ENCODE results near the gene MTUS2. TPM values are rescaled to one million over a fixed set of nuclear protein-coding genes. Genes with fewer than 3 reads are reported as not detected.
"Not testable (repeated sequence)": the region's sequence is repeated elsewhere in the genome, so short reads cannot be mapped to it uniquely, and the experiment has no call there.

Gene MTUS2
- total and polyA plus RNA-seq, 2 donors (not counting 1 experiment from before 2014, with no cell fraction given) = 0.06 TPM; not detected in 1

GRCh38 chr13:29204651-29205050, 384.5 kb downstream of the MTUS2 start:
- no peak overlapping the region for H3K27ac ChIP-seq (ENCODE audit: insufficient read depth, low read length)
- H3K4me3 ChIP-seq (replicated peaks in 1 of 4; ENCODE audit: control extremely low read depth in 1 of 4, insufficient read depth in 1 of 4, low read depth in 3 of 4, low read length in 4 of 4) = no peak overlapping the region
- H3K36me3 ChIP-seq (ENCODE audit: control insufficient read depth, insufficient read depth, low read length) = no peaks in the 10 kb centered on the region
- H3K9me3 ChIP-seq (ENCODE audit: control insufficient read depth, insufficient read depth, low read depth, low read length) = no peaks in the 10 kb centered on the region
- no peaks in the 10 kb centered on the region for H3K27me3 ChIP-seq (ENCODE audit: control insufficient read depth, insufficient read depth, low read length)
- no peaks in the 10 kb centered on the region for H3K79me2 ChIP-seq (ENCODE audit: control insufficient read depth, insufficient read depth, low read length)
- no peaks in the 10 kb centered on the region for H3K4me1 ChIP-seq (ENCODE audit: control insufficient read depth, extremely low read depth, insufficient read depth, low read length)
- H2AFZ ChIP-seq (ENCODE audit: low read length) = no peak overlapping the region
- no peak for DNase-seq (ENCODE audit: low read depth in 2 of 2)
- TF ChIP-seq CTCF (conservative IDR thresholded peaks at IDR 0.05 in 1 of 2, IDR thresholded peaks at IDR 0.05 in 1 of 2; ENCODE audit: low read depth in 1 of 2, low read length in 2 of 2) (no peak), EZH2 (IDR thresholded peaks at IDR 0.05; ENCODE audit: low read length, missing control alignments) (no peak)
- no peaks in the 10 kb centered on the region for H4K20me1 ChIP-seq (ENCODE audit: control insufficient read depth, extremely low read depth, insufficient read depth, low read length)
- H3K4me2 ChIP-seq (ENCODE audit: extremely low read depth, insufficient read depth, low read length) = no peak overlapping the region
- no peak overlapping the region for H3K9ac ChIP-seq (ENCODE audit: insufficient read depth, low read length)

- no peak overlapping the region for H2AFZ ChIP-seq (ENCODE audit: low read length)
- no peaks in the 10 kb centered on the region for H3K27me3 ChIP-seq (ENCODE audit: control insufficient read depth, insufficient read depth, low read length)
- DNase-seq (ENCODE audit: low read depth in 2 of 2) = no peak
- H3K4me3 ChIP-seq (replicated peaks in 1 of 4; ENCODE audit: control extremely low read depth in 1 of 4, insufficient read depth in 1 of 4, low read depth in 3 of 4, low read length in 4 of 4) = no peak overlapping the region
- no peaks in the 10 kb centered on the region for H4K20me1 ChIP-seq (ENCODE audit: control insufficient read depth, extremely low read depth, insufficient read depth, low read length)
- TF ChIP-seq CTCF (conservative IDR thresholded peaks at IDR 0.05 in 1 of 2, IDR thresholded peaks at IDR 0.05 in 1 of 2; ENCODE audit: low read depth in 1 of 2, low read length in 2 of 2) (no peak), EZH2 (IDR thresholded peaks at IDR 0.05; ENCODE audit: low read length, missing control alignments) (no peak)
- H3K4me1 ChIP-seq (ENCODE audit: control insufficient read depth, extremely low read depth, insufficient read depth, low read length) = no peaks in the 10 kb centered on the region
- no peak overlapping the region for H3K4me2 ChIP-seq (ENCODE audit: extremely low read depth, insufficient read depth, low read length)
- H3K9ac ChIP-seq (ENCODE audit: insufficient read depth, low read length) = no peak overlapping the region
- H3K27ac ChIP-seq (ENCODE audit: insufficient read depth, low read length) = no peak overlapping the region
- no peaks in the 10 kb centered on the region for H3K36me3 ChIP-seq (ENCODE audit: control insufficient read depth, insufficient read depth, low read length)
- H3K9me3 ChIP-seq (ENCODE audit: control insufficient read depth, insufficient read depth, low read depth, low read length) = no peaks in the 10 kb centered on the region
- no peaks in the 10 kb centered on the region for H3K79me2 ChIP-seq (ENCODE audit: control insufficient read depth, insufficient read depth, low read length)
Measured at GRCh38 chr13:29210676-29211075, 390.5 kb downstream of the MTUS2 start.

- not testable (repeated sequence) for H3K27me3 ChIP-seq (ENCODE audit: control insufficient read depth, insufficient read depth, low read length); H3K4me3 ChIP-seq (replicated peaks in 1 of 4; ENCODE audit: control extremely low read depth in 1 of 4, insufficient read depth in 1 of 4, low read depth in 3 of 4, low read length in 4 of 4); H3K79me2 ChIP-seq (ENCODE audit: control insufficient read depth, insufficient read depth, low read length); H4K20me1 ChIP-seq (ENCODE audit: control insufficient read depth, extremely low read depth, insufficient read depth, low read length); H3K4me2 ChIP-seq (ENCODE audit: extremely low read depth, insufficient read depth, low read length); H3K36me3 ChIP-seq (ENCODE audit: control insufficient read depth, insufficient read depth, low read length); H2AFZ ChIP-seq (ENCODE audit: low read length); DNase-seq (ENCODE audit: low read depth in 2 of 2); H3K9ac ChIP-seq (ENCODE audit: insufficient read depth, low read length); H3K9me3 ChIP-seq (ENCODE audit: control insufficient read depth, insufficient read depth, low read depth, low read length); H3K27ac ChIP-seq (ENCODE audit: insufficient read depth, low read length); H3K4me1 ChIP-seq (ENCODE audit: control insufficient read depth, extremely low read depth, insufficient read depth, low read length)
Measured at GRCh38 chr13:29211162-29211561, 391.0 kb downstream of the MTUS2 start.
